HepG2 (cell line): ENCODE data around the gene ACP1. TPM values are rescaled to one million over a fixed set of nuclear protein-coding genes. Genes with fewer than 3 reads are reported as not detected.

Experiments used
- ATAC-seq: fragments of 200-7000 bp; cut with Tn5 transposase; 3 replicates; pipeline ENCODE4 v1.9.1; 2020; ENCODE audit warnings: mild to moderate bottlenecking, moderate library complexity
- BruUV-seq: library from RNA; stranded (reverse); fragments of 400-500 nt; replicated peaks from 2 replicates; lab custom pipeline; 2021; lab: Mats Ljungman, UMichigan
- CTCF ChIA-PET: fragments of 300-600 bp; formaldehyde crosslinking; extraction: SDS; loops from one replicate; lab custom pipeline; 2021; ENCODE audit warnings: low total read pairs, inconsistent platforms, low intra/inter-chr PET ratio; lab: Yijun Ruan, JAX
- POLR2A ChIA-PET: fragments of 350-600 bp; sonication (Branson Sonifier 250); formaldehyde crosslinking; loops from one replicate; lab custom pipeline; 2020; ENCODE audit warnings: antibody characterized with exemption, inconsistent platforms; lab: Yijun Ruan, JAX
- DNase-seq: peaks from one replicate; pipeline ENCODE4 v3.0.0-alpha.2; 2015; ENCODE audit warnings: low spot score
- FAIRE-seq: peaks from 3 replicates; lab custom pipeline; 2011; peaks lifted over from hg19 to GRCh38; lab: Jason Lieb, UNC
- H2AFZ ChIP-seq: one replicate; pipeline ENCODE4 v1.6.1; 2011; ENCODE audit warnings: low read length, inconsistent platforms
- H3K27ac ChIP-seq: fragments of 300-600 bp; 3 replicates; pipeline ENCODE4 v1.8.0; 2011; ENCODE audit warnings: mixed run types, mild to moderate bottlenecking, mixed read lengths, low read length, inconsistent platforms; ENCODE audit not compliant: insufficient read depth; ENCODE audit errors: extremely low read length
- H3K27me3 ChIP-seq, 2 experiments: fragments of 200-600 bp in 1 of 2; 2 replicates in 1 of 2; 3 replicates in 1 of 2; pipeline versions ENCODE4 v1.6.0 to v1.8.0; 2011; ENCODE audit warnings: low read length in 2 of 2, mild to moderate bottlenecking in 2 of 2, moderate library complexity in 2 of 2, inconsistent platforms in 1 of 2; ENCODE audit not compliant: insufficient read depth in 2 of 2, control insufficient read depth in 1 of 2
- H3K36me3 ChIP-seq, 2 experiments: fragments of 200-600 bp in 1 of 2; replicated peaks in 1 of 2; 2 replicates in 1 of 2; 3 replicates in 1 of 2; pipeline versions ENCODE4 v1.5.1 to v1.8.0; 2011; ENCODE audit warnings: low read length in 2 of 2, inconsistent platforms in 1 of 2; ENCODE audit not compliant: insufficient read depth in 2 of 2, control insufficient read depth in 1 of 2
- H3K4me1 ChIP-seq: 2 replicates; pipeline ENCODE4 v1.5.1; 2012; ENCODE audit warnings: low read length, inconsistent platforms; ENCODE audit not compliant: insufficient read depth
- H3K4me2 ChIP-seq: 2 replicates; pipeline ENCODE4 v1.6.0; 2011; ENCODE audit warnings: low read depth, low read length, inconsistent platforms
- H3K4me3 ChIP-seq, 3 experiments: fragments of 200-600 bp in 1 of 3; sonication (generic), shearing (Covaris generic) in 1 of 3; replicated peaks in 1 of 3; 2 replicates each; pipeline ENCODE4 v1.5.1; 2011 to 2016; ENCODE audit warnings: low read length in 3 of 3, inconsistent platforms in 2 of 3, low read depth in 2 of 3, mild to moderate bottlenecking in 2 of 3, control low read depth in 1 of 3, mixed read lengths in 1 of 3; ENCODE audit not compliant: insufficient read depth in 1 of 3
- H3K79me2 ChIP-seq: one replicate; pipeline ENCODE4 v1.6.1; 2011; ENCODE audit warnings: low read length, inconsistent platforms; ENCODE audit not compliant: insufficient read depth
- H3K9ac ChIP-seq: 2 replicates; pipeline ENCODE4 v1.6.0; 2011; ENCODE audit warnings: mild to moderate bottlenecking, low read depth, low read length, inconsistent platforms; ENCODE audit not compliant: insufficient read depth
- H3K9me3 ChIP-seq: 2 replicates; pipeline ENCODE4 v1.5.1; 2012; ENCODE audit warnings: mild to moderate bottlenecking, low read length
- H4K20me1 ChIP-seq: 2 replicates; pipeline ENCODE4 v1.6.0; 2011; ENCODE audit warnings: inconsistent platforms, mild to moderate bottlenecking, low read length, moderate library complexity; ENCODE audit not compliant: insufficient read depth
- AGO2 ChIP-seq: fragments of 200-400 bp; formaldehyde crosslinking; optimal IDR thresholded peaks from 2 replicates; pipeline ENCODE3; 2017; ENCODE audit warnings: mild to moderate bottlenecking, low read depth, low read length, moderate library complexity
- ARNT ChIP-seq: fragments of 450-650 bp; IDR thresholded peaks from 2 replicates; pipeline ENCODE4 v1.6.1; 2017
- IKZF5 ChIP-seq: IDR thresholded peaks from 2 replicates; pipeline ENCODE4 v1.6.1; 2018; ENCODE audit warnings: missing genetic modification reagents, mild to moderate bottlenecking, missing compliant biosample characterization
- JUNB ChIP-seq: sonication (generic); formaldehyde crosslinking; IDR thresholded peaks from 2 replicates; pipeline ENCODE4 v1.8.0; 2022; ENCODE audit warnings: missing genetic modification reagents, mild to moderate bottlenecking, borderline replicate concordance
- KMT2B ChIP-seq: IDR thresholded peaks from 2 replicates; pipeline ENCODE4 v1.6.1; 2016; ENCODE audit warnings: missing genetic modification reagents, missing compliant biosample characterization
- MAFG ChIP-seq: sonication (generic); formaldehyde crosslinking; IDR thresholded peaks from 2 replicates; pipeline ENCODE4 v1.5.1; 2020; ENCODE audit warnings: mild to moderate bottlenecking, missing genetic modification reagents
- MAFK ChIP-seq, 2 experiments: IDR thresholded peaks in 1 of 2; conservative IDR thresholded peaks in 1 of 2; 2 replicates each; pipeline ENCODE4 v1.6.1; 2011; ENCODE audit warnings: improper control_type of control experiment in 2 of 2, low read length in 2 of 2
- MXI1 ChIP-seq: IDR thresholded peaks from 3 replicates; pipeline ENCODE4 v1.6.1; 2012; ENCODE audit warnings: low read depth, low read length, inconsistent platforms, borderline replicate concordance
- SIN3B ChIP-seq: fragments of 150-350 bp; IDR thresholded peaks from 2 replicates; pipeline ENCODE4 v1.6.1; 2014; ENCODE audit warnings: low read length
- ZFAT ChIP-seq: sonication (generic); formaldehyde crosslinking; conservative IDR thresholded peaks from 2 replicates; pipeline ENCODE4 v1.8.1; 2023; ENCODE audit warnings: missing genetic modification reagents, inconsistent platforms
- WGBS: methylation state at CpG from one replicate; pipeline ENCODE4 v1.1.6; 2017; ENCODE audit warnings: low lambda C conversion rate; 5-methylcytosine and 5-hydroxymethylcytosine counted together
- in situ Hi-C: cut with HindIII; loops from 2 replicates; pipeline ENCODE4 v1.10.0; 2017; ENCODE audit warnings: low pct_unique_long_range_greater_than_20kb; ENCODE audit not compliant: extremely low pct_ligation_motif_present
- intact Hi-C: fragments of 100-400 bp; cut with micrococcal nuclease; formaldehyde crosslinking; loops from one replicate; pipeline ENCODE4 v1.10.0; 2022; ENCODE audit not compliant: unreplicated experiment
- polyA plus RNA-seq, 8 experiments: library from polyadenylated mRNA; depleted of rRNA in 3 of 8; stranded (reverse) in 7 of 8; unstranded in 1 of 8; fragments of >200 nt; fragmentation: Illumina TruSeq in 4 of 8; extraction: Trizol in 4 of 8; gene quantifications; 2 replicates each; pipeline versions ENCODE4 v1.2.1 to v1.2.3, GENCODE V29; 2011 to 2016; ENCODE audit warnings: low read depth in 4 of 8, missing spikeins in 1 of 8, mixed read lengths in 1 of 8; ENCODE audit not compliant: insufficient read depth in 1 of 8
- total RNA-seq, 5 experiments: library from RNA; depleted of rRNA; stranded (reverse); fragments of >200 nt; fragmentation: Illumina TruSeq; extraction: Trizol; gene quantifications; 2 replicates each; pipeline ENCODE4 v1.2.3, GENCODE V29; 2016; ENCODE audit warnings: low read depth in 1 of 5

ACP1 gene
- total and polyA plus RNA-seq, 2 of the 13 experiments (the other 11 are each of a cell fraction or from before 2014, with no cell fraction given), result 246 to 348 TPM

DNA sequence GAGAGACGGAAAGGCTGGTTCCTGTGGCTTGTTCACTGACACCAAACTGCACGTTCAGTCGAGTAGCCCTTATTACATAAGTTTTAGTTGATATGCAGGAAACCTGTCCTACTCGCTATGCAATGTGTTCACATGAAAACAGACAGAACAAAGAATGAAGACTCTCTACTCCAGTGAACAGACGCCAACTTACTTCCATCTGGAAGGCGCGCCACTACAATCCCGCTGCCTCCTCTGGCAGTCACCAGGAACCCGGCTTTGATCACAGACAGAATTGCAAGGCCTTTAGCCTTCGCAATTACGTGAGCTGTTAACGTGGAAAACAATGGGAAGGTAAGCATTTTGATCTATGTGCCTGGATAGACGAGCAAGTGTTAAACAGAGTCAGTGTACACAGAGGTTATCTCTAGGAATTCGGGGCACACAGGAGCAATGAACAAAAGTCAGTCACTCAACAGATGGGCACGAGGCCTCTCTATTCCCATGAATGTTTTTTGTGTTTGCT, 15.2 kb upstream of the ACP1 start (continued):
- TF ChIP-seq JUNB (CRISPR knock-in tag) (no peak; the same call in 1 of the 2 replicates), ARNT (no peak), ZFAT (CRISPR knock-in tag) (no peak), MXI1 (no peak), SIN3B (no peak), MAFG (CRISPR knock-in tag) (no peak)
- TF ChIP-seq, all 625 proteins: peak for 305

DNA sequence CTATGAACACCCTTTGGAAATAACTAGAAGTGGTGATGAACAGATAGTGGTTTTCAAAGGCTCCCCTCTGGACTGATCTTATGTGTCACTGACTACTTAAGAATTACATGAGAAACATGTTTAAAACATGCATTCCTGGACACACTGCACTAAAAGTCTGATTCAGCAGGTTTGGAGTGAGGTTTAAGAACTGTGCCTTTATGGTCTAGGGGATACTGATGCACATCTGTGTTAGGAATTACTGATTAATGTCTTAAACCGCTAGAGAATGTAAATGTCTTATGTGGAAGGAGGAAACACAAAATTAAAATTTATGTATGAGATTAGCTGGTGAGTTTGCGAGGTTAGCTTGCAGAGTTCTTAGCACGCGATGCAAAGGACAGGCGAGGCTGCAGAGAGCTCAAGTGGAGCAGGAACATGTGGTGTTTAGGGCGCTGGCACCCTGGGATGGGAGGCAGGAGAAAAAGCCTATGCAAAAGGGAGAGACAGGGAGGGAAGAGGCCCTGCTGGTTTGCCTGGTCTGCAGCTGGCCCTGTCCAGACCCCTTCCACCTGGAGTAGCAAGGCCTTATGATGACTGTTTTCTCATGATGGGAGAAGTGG, 12.6 kb upstream of the ACP1 start:
- POLR2A ChIA-PET, result interaction anchor here (3.5 to 3.8 kb wide), 2 partner anchors 9 to 76 kb away, joined by 14 to 32 read pairs; no protein-coding TSS in a partner anchor

More for the DNA sequence above, 12.6 kb upstream of the ACP1 start:
- peaks cover 0 to 1% of the 10 kb centered on the region in 2 experiments; a peak in 1 of 5 replicates for H3K36me3 ChIP-seq
- H3K9me3 ChIP-seq, result no peaks in the 10 kb centered on the region
- intact Hi-C loops, result no loop called here
- ATAC-seq, result no peak
- in situ Hi-C loops, result no loop called here
- 95% methylated on average over 6 of the region's 6 CpGs for WGBS
- TF ChIP-seq AGO2, result no peak
- no peak for TF ChIP-seq KMT2B (CRISPR knock-in tag)
- peak; percentile 30 to 46; a peak in 1 of 4 replicates for TF ChIP-seq MAFK (conservative IDR thresholded peaks at IDR 0.05 in 1 of 2, IDR thresholded peaks at IDR 0.05 in 1 of 2; ENCODE audit: low read length in 2 of 2)
- no peak for TF ChIP-seq IKZF5 (CRISPR knock-in tag)
- H2AFZ ChIP-seq, result no peak overlapping the region
- H3K27me3 ChIP-seq, result no peaks in the 10 kb centered on the region
- no TSS peak for BruUV-seq
- no peak for DNase-seq
- no peaks in the 10 kb centered on the region for H4K20me1 ChIP-seq
- no peak overlapping the region for H3K4me3 ChIP-seq
- CTCF ChIA-PET, result no interaction called here
- H3K4me2 ChIP-seq, result no peak overlapping the region
- peaks cover 57% of the 10 kb centered on the region for H3K4me1 ChIP-seq
- H3K79me2 ChIP-seq, result peaks cover 2% of the 10 kb centered on the region
- no peak for FAIRE-seq
- H3K27ac ChIP-seq, result no peak overlapping the region
- H3K9ac ChIP-seq, result no peak overlapping the region
